ENCODE data around the gene ITGB5.

- no peak for TF ChIP-seq POLR2A (IDR thresholded peaks at IDR 0.05; ENCODE audit: low read length)
- no peak for TF ChIP-seq GATA1 (IDR thresholded peaks at IDR 0.05; ENCODE audit: low read depth, low read length)
These were observed 33.2 kb downstream of the ITGB5 start for GRCh38 chr3:124854009-124854408.
